HepG2 (cell line): ENCODE measurements around the gene WEE1. TPM values are rescaled to one million over a fixed set of nuclear protein-coding genes. Genes with fewer than 3 reads are reported as not detected.

Experiments
- ATF7-NPFF ChIP-seq: sonication (generic); formaldehyde crosslinking; IDR thresholded peaks from 2 replicates; pipeline ENCODE4 v1.8.1; 2023; ENCODE audit warnings: mild to moderate bottlenecking, low read depth, missing genetic modification reagents, moderate library complexity
- CREM ChIP-seq, 2 experiments: sonication (generic) in 1 of 2; formaldehyde crosslinking in 1 of 2; IDR thresholded peaks; 2 replicates each; pipeline versions ENCODE4 v1.4.0 to v1.6.1; 2016 to 2020; ENCODE audit warnings: antibody characterized with exemption in 1 of 2, mild to moderate bottlenecking in 1 of 2, missing genetic modification reagents in 1 of 2
- E2F5 ChIP-seq: sonication (generic); formaldehyde crosslinking; conservative IDR thresholded peaks from 2 replicates; pipeline ENCODE4 v1.4.0; 2020; ENCODE audit warnings: missing genetic modification reagents
- ETV6 ChIP-seq: sonication (generic); formaldehyde crosslinking; conservative IDR thresholded peaks from 2 replicates; pipeline ENCODE4 v1.4.0; 2020; ENCODE audit warnings: missing genetic modification reagents
- FOXA1 ChIP-seq, 2 experiments: fragments of 450-650 bp in 1 of 2; sonication (generic) in 1 of 2; formaldehyde crosslinking in 1 of 2; IDR thresholded peaks; 2 replicates each; pipeline versions ENCODE4 v1.4.0 to v1.6.1; 2016 to 2020; ENCODE audit warnings: missing genetic modification reagents in 1 of 2
- HCFC1 ChIP-seq: fragments of 150-350 bp; IDR thresholded peaks from 2 replicates; pipeline ENCODE4 v1.6.1; 2014; ENCODE audit warnings: low read depth, low read length
- KLF6 ChIP-seq: IDR thresholded peaks from 2 replicates; pipeline ENCODE4 v1.8.0; 2016; ENCODE audit warnings: missing biosample characterization, missing genetic modification reagents
- KLF9 ChIP-seq: IDR thresholded peaks from 2 replicates; pipeline ENCODE4 v1.6.1; 2016; ENCODE audit warnings: low read depth
- MEF2D ChIP-seq: sonication (generic); formaldehyde crosslinking; IDR thresholded peaks from 2 replicates; pipeline ENCODE4 v1.5.1; 2020; ENCODE audit warnings: mild to moderate bottlenecking, missing genetic modification reagents
- NRL ChIP-seq: sonication (generic); formaldehyde crosslinking; IDR thresholded peaks from 2 replicates; pipeline ENCODE4 v1.5.0; 2020; ENCODE audit warnings: missing genetic modification reagents, mild to moderate bottlenecking, moderate library complexity, borderline replicate concordance
- PLSCR1 ChIP-seq: sonication (generic); formaldehyde crosslinking; IDR thresholded peaks from 2 replicates; pipeline ENCODE4 v1.5.0; 2020; ENCODE audit warnings: missing genetic modification reagents, mild to moderate bottlenecking, borderline replicate concordance
- RELA ChIP-seq: sonication (generic); formaldehyde crosslinking; IDR thresholded peaks from 2 replicates; pipeline ENCODE4 v1.4.0; 2020; ENCODE audit warnings: missing genetic modification reagents
- REXO4 ChIP-seq: sonication (generic); formaldehyde crosslinking; IDR thresholded peaks from 2 replicates; pipeline ENCODE4 v1.8.0; 2022; ENCODE audit warnings: missing genetic modification reagents, mild to moderate bottlenecking, borderline replicate concordance
- SKIL ChIP-seq: sonication (generic); formaldehyde crosslinking; IDR thresholded peaks from 2 replicates; pipeline ENCODE4 v1.8.0; 2022; ENCODE audit warnings: missing genetic modification reagents, mild to moderate bottlenecking, moderate library complexity, borderline replicate concordance
- SMARCC2 ChIP-seq: fragments of 450-650 bp; IDR thresholded peaks from 2 replicates; pipeline ENCODE4 v1.6.1; 2017; ENCODE audit warnings: antibody characterized with exemption, mild to moderate bottlenecking
- TRIM22 ChIP-seq: fragments of 450-650 bp; IDR thresholded peaks from 2 replicates; pipeline ENCODE4 v1.6.1; 2017
- ZNF260 ChIP-seq: sonication (generic); formaldehyde crosslinking; IDR thresholded peaks from 2 replicates; pipeline ENCODE4 v1.4.0; 2020; ENCODE audit warnings: missing genetic modification reagents, low read depth, mild to moderate bottlenecking, borderline replicate concordance
- ZNF660 ChIP-seq: sonication (generic); formaldehyde crosslinking; IDR thresholded peaks from 2 replicates; pipeline ENCODE4 v1.5.1; 2020; ENCODE audit warnings: mild to moderate bottlenecking, low read depth, missing genetic modification reagents, borderline replicate concordance
- ZNF770 ChIP-seq: sonication (generic); formaldehyde crosslinking; IDR thresholded peaks from 2 replicates; pipeline ENCODE4 v1.5.0; 2020; ENCODE audit warnings: mild to moderate bottlenecking, missing genetic modification reagents
- ZNF776 ChIP-seq: sonication (generic); formaldehyde crosslinking; IDR thresholded peaks from 2 replicates; pipeline ENCODE4 v1.4.0; 2020; ENCODE audit warnings: mild to moderate bottlenecking, missing genetic modification reagents
- polyA plus RNA-seq, 8 experiments: library from polyadenylated mRNA; depleted of rRNA in 3 of 8; stranded (reverse) in 7 of 8; unstranded in 1 of 8; fragments of >200 nt; fragmentation: Illumina TruSeq in 4 of 8; extraction: Trizol in 4 of 8; gene quantifications; 2 replicates each; pipeline versions ENCODE4 v1.2.1 to v1.2.3, GENCODE V29; 2011 to 2016; ENCODE audit warnings: low read depth in 4 of 8, missing spikeins in 1 of 8, mixed read lengths in 1 of 8; ENCODE audit not compliant: insufficient read depth in 1 of 8
- total RNA-seq, 5 experiments: library from RNA; depleted of rRNA; stranded (reverse); fragments of >200 nt; fragmentation: Illumina TruSeq; extraction: Trizol; gene quantifications; 2 replicates each; pipeline ENCODE4 v1.2.3, GENCODE V29; 2016; ENCODE audit warnings: low read depth in 1 of 5

Gene WEE1
- total and polyA plus RNA-seq, 2 of the 13 experiments (the other 11 are each of a cell fraction or from before 2014, with no cell fraction given) = 31.4 to 63.7 TPM

GRCh38 chr11:9573052-9573774, at the start of gene WEE1 (continued):
- TF ChIP-seq KLF6 (CRISPR knock-in tag) = peak; percentile 69
- TF ChIP-seq TRIM22 = no peak
- TF ChIP-seq CREM (IDR thresholded peaks at IDR 0.05) = peak; percentile 71
- TF ChIP-seq CREM (CRISPR knock-in tag; IDR thresholded peaks at IDR 0.05) = no peak
- no peak for TF ChIP-seq ZNF660 (CRISPR knock-in tag)
- no peak for TF ChIP-seq PLSCR1 (CRISPR knock-in tag)
- no peak for TF ChIP-seq RELA (CRISPR knock-in tag)
- peak; percentile 3; the same call in 1 of the 2 replicates for TF ChIP-seq REXO4
- TF ChIP-seq SMARCC2 = no peak
- TF ChIP-seq NRL (CRISPR knock-in tag) = peak; percentile 64; the same call in 1 of the 2 replicates
- peak; percentile 93 for TF ChIP-seq E2F5 (CRISPR knock-in tag)
- TF ChIP-seq HCFC1 = peak; percentile 1; the same call in 1 of the 2 replicates
- peak; percentile 53; the same call in 1 of the 2 replicates for TF ChIP-seq MEF2D (CRISPR knock-in tag)
- TF ChIP-seq ATF7-NPFF = peak; percentile 94
- peak; percentile 78 for TF ChIP-seq ZNF776
- peak; percentile 41; the same call in 1 of the 2 replicates for TF ChIP-seq ZNF770 (CRISPR knock-in tag)
- TF ChIP-seq ETV6 (CRISPR knock-in tag) = no peak
- TF ChIP-seq KLF9 (CRISPR knock-in tag) = peak; percentile 98
- TF ChIP-seq FOXA1 (IDR thresholded peaks at IDR 0.05) = no peak
- no peak for TF ChIP-seq FOXA1 (CRISPR knock-in tag; IDR thresholded peaks at IDR 0.05)
- TF ChIP-seq SKIL = peak; percentile 44; the same call in 1 of the 2 replicates
- no peak for TF ChIP-seq ZNF260 (CRISPR knock-in tag)
